ENCODE data around the gene PANK1.

- TF ChIP-seq CTCF (IDR thresholded peaks at IDR 0.05; ENCODE audit: extremely low read depth in 1 of 2, insufficient read depth in 1 of 2, low read depth in 1 of 2, low read length in 2 of 2), result no peak
- TF ChIP-seq JUN (IDR thresholded peaks at IDR 0.05; ENCODE audit: borderline replicate concordance, insufficient read depth, insufficient read length, low read depth), result no peak
- no peak for TF ChIP-seq POLR2AphosphoS5 (IDR thresholded peaks at IDR 0.05; ENCODE audit: insufficient read depth, low read depth, low read length)
These were observed 95.5 kb downstream of the PANK1 start for GRCh38 chr10:89549510-89549909.

All from endothelial cell of umbilical vein (primary cell).